ENCODE results near the gene GCC1.
A peak's percentile ranks its signal among the peaks of the same experiment; 100 is the strongest.

GCC1 gene

GRCh38 chr7:127585044-127585953 is at the start of gene GCC1:
GCC1 (minus strand) TSS chr7:127585596; CDS start chr7:127585182, 414 bp downstream.
- Histone ChIP-seq H3F3A (ENCODE audit: low read depth) (0 out of 2 replicates have a peak, but pooled peaks cover 2% of the 10 kb centered on the region), H3K36me3 (ENCODE audit: insufficient read depth, low read length) (no peaks in the 10 kb centered on the region; the same call in 1 of the 2 replicates), H3K9me2 (replicated peaks; ENCODE audit: low read depth, low read length) (no peaks in the 10 kb centered on the region), H3K4me3 (ENCODE audit: low read length, poor library complexity, severe bottlenecking) (peak within 1 kb of the TSS; percentile 95), H3K4me2 (ENCODE audit: low read depth, low read length, poor library complexity, severe bottlenecking) (peak within 1 kb of the TSS; percentile 99), H3K4me1 (ENCODE audit: insufficient read depth, low read length, poor library complexity, severe bottlenecking) (peaks cover 39% of the 10 kb centered on the region), H3K27me3 (ENCODE audit: insufficient read depth, low read length, poor library complexity, severe bottlenecking) (no peaks in the 10 kb centered on the region), H3K9me3 (ENCODE audit: insufficient read depth, low read depth, low read length) (no peaks in the 10 kb centered on the region), H3K9ac (ENCODE audit: low read depth, low read length, poor library complexity, severe bottlenecking) (peak within 1 kb of the TSS; percentile 86), H4K20me1 (ENCODE audit: insufficient read depth, low read length, poor library complexity, severe bottlenecking) (peaks cover 29% of the 10 kb centered on the region), H3K79me2 (ENCODE audit: insufficient read depth, low read length) (peaks cover 56% of the 10 kb centered on the region), H2AFZ (ENCODE audit: low read length) (peak within 1 kb of the TSS; percentile 92)
- TF ChIP-seq EZH2phosphoT487 (IDR thresholded peaks at IDR 0.05; ENCODE audit: borderline replicate concordance) = no peak
- TF ChIP-seq CTCF (conservative IDR thresholded peaks at IDR 0.05; ENCODE audit: low read length) = no peak

GRCh38 chr7:127632276-127632910 is 47.0 kb upstream of the GCC1 start:
- Histone ChIP-seq H3K9me3 (ENCODE audit: insufficient read depth, low read depth, low read length) (no peaks in the 10 kb centered on the region), H3K79me2 (ENCODE audit: insufficient read depth, low read length) (no peaks in the 10 kb centered on the region), H3K36me3 (ENCODE audit: insufficient read depth, low read length) (no peaks in the 10 kb centered on the region), H3K4me3 (ENCODE audit: low read length, poor library complexity, severe bottlenecking) (no peak overlapping the region), H2AFZ (ENCODE audit: low read length) (no peak overlapping the region), H3K9me2 (replicated peaks; ENCODE audit: low read depth, low read length) (no peaks in the 10 kb centered on the region), H3K4me2 (ENCODE audit: low read depth, low read length, poor library complexity, severe bottlenecking) (no peak overlapping the region), H3K4me1 (ENCODE audit: insufficient read depth, low read length, poor library complexity, severe bottlenecking) (no peaks in the 10 kb centered on the region), H3K27me3 (ENCODE audit: insufficient read depth, low read length, poor library complexity, severe bottlenecking) (no peaks in the 10 kb centered on the region), H3F3A (ENCODE audit: low read depth) (no peaks in the 10 kb centered on the region), H4K20me1 (ENCODE audit: insufficient read depth, low read length, poor library complexity, severe bottlenecking) (no peaks in the 10 kb centered on the region), H3K9ac (ENCODE audit: low read depth, low read length, poor library complexity, severe bottlenecking) (no peak overlapping the region)
- TF ChIP-seq CTCF (conservative IDR thresholded peaks at IDR 0.05; ENCODE audit: low read length) (no peak), EZH2phosphoT487 (IDR thresholded peaks at IDR 0.05; ENCODE audit: borderline replicate concordance) (no peak)

- Histone ChIP-seq H3K4me3 (ENCODE audit: low read length, poor library complexity, severe bottlenecking) (no peak overlapping the region), H3K36me3 (ENCODE audit: insufficient read depth, low read length) (no peaks in the 10 kb centered on the region), H3K9ac (ENCODE audit: low read depth, low read length, poor library complexity, severe bottlenecking) (no peak overlapping the region), H3K79me2 (ENCODE audit: insufficient read depth, low read length) (no peaks in the 10 kb centered on the region), H3F3A (ENCODE audit: low read depth) (no peaks in the 10 kb centered on the region), H3K4me2 (ENCODE audit: low read depth, low read length, poor library complexity, severe bottlenecking) (no peak overlapping the region), H3K4me1 (ENCODE audit: insufficient read depth, low read length, poor library complexity, severe bottlenecking) (no peaks in the 10 kb centered on the region), H4K20me1 (ENCODE audit: insufficient read depth, low read length, poor library complexity, severe bottlenecking) (no peaks in the 10 kb centered on the region), H3K9me3 (ENCODE audit: insufficient read depth, low read depth, low read length) (no peaks in the 10 kb centered on the region), H3K27me3 (ENCODE audit: insufficient read depth, low read length, poor library complexity, severe bottlenecking) (no peaks in the 10 kb centered on the region), H2AFZ (ENCODE audit: low read length) (peak overlapping the region; percentile 69; the same call in 1 of the 2 replicates), H3K9me2 (replicated peaks; ENCODE audit: low read depth, low read length) (no peaks in the 10 kb centered on the region)
- TF ChIP-seq EZH2phosphoT487 (IDR thresholded peaks at IDR 0.05; ENCODE audit: borderline replicate concordance) (no peak), CTCF (conservative IDR thresholded peaks at IDR 0.05; ENCODE audit: low read length) (peak; percentile 90)
Observed at GRCh38 chr7:127629268-127629854, 44.0 kb upstream of the GCC1 start.
